Endothelial cell of umbilical vein (primary cell): Measurements from ENCODE around the gene CMSS1. TPM values are rescaled to one million over a fixed set of nuclear protein-coding genes. Genes with fewer than 3 reads are reported as not detected.

Experiments
- BruUV-seq: library from RNA; stranded (reverse); fragments of 400-500 nt; replicated peaks from 2 replicates; lab custom pipeline; 2021; lab: Mats Ljungman, UMichigan
- CTCF ChIA-PET: fragments of 300-600, 350-600 bp; sonication (Branson Sonifier 250); formaldehyde crosslinking; loops from one replicate; lab custom pipeline; 2021; ENCODE audit warnings: antibody characterized with exemption, inconsistent platforms; lab: Charles Lee
- POLR2A ChIA-PET: fragments of 300-600, 350-600 bp; sonication (Branson Sonifier 250); formaldehyde crosslinking; loops from one replicate; lab custom pipeline; 2021; ENCODE audit warnings: antibody characterized with exemption, inconsistent platforms; lab: Charles Lee
- DNase-seq: peaks from one replicate; pipeline ENCODE4 v3.0.0-alpha.2; 2011; ENCODE audit warnings: low read depth, low spot score
- FAIRE-seq: peaks from 2 replicates; lab custom pipeline; 2011; peaks lifted over from hg19 to GRCh38; lab: Jason Lieb, UNC
- H2AFZ ChIP-seq: 2 replicates; pipeline ENCODE4 v1.6.0; 2012; ENCODE audit warnings: low read depth, low read length, control low read depth, inconsistent platforms
- H3K27ac ChIP-seq: 2 replicates; pipeline ENCODE4 v1.5.1; 2011; ENCODE audit warnings: low read depth, mild to moderate bottlenecking, control low read depth, low read length, moderate library complexity; ENCODE audit not compliant: insufficient read depth
- H3K27me3 ChIP-seq, 2 experiments: 2 replicates each; pipeline versions ENCODE4 v1.6.0 to v1.6.1; 2011; ENCODE audit warnings: low read length in 2 of 2, mixed read lengths in 1 of 2; ENCODE audit not compliant: control insufficient read depth in 2 of 2, insufficient read depth in 2 of 2
- H3K36me3 ChIP-seq, 2 experiments: 2 replicates in 1 of 2; 3 replicates in 1 of 2; pipeline ENCODE4 v1.5.1; 2011; ENCODE audit warnings: low read length in 2 of 2, mild to moderate bottlenecking in 1 of 2, moderate library complexity in 1 of 2; ENCODE audit not compliant: control insufficient read depth in 2 of 2, insufficient read depth in 2 of 2; ENCODE audit errors: extremely low read depth in 1 of 2
- H3K4me1 ChIP-seq: 3 replicates; pipeline ENCODE4 v1.5.1; 2011; ENCODE audit warnings: mild to moderate bottlenecking, low read length; ENCODE audit not compliant: control insufficient read depth, insufficient read depth; ENCODE audit errors: extremely low read depth
- H3K4me2 ChIP-seq: 2 replicates; pipeline ENCODE4 v1.6.1; 2011; ENCODE audit warnings: low read length, control low read depth, mixed read lengths; ENCODE audit not compliant: insufficient read depth
- H3K4me3 ChIP-seq, 3 experiments: fragments of 200-600 bp in 1 of 3; sonication (generic), shearing (Covaris generic) in 1 of 3; replicated peaks in 1 of 3; 2 replicates each; pipeline ENCODE4 v1.5.1; 2011 to 2016; ENCODE audit warnings: control low read depth in 3 of 3, low read length in 3 of 3, mild to moderate bottlenecking in 2 of 3, inconsistent platforms in 1 of 3, low read depth in 1 of 3, moderate library complexity in 1 of 3; ENCODE audit not compliant: insufficient read depth in 1 of 3
- H3K79me2 ChIP-seq: 2 replicates; pipeline ENCODE4 v1.6.0; 2012; ENCODE audit warnings: low read length, inconsistent platforms; ENCODE audit not compliant: control insufficient read depth, insufficient read depth
- H3K9ac ChIP-seq: replicated peaks from 2 replicates; pipeline ENCODE3; 2011; ENCODE audit warnings: low read length, control low read depth; ENCODE audit not compliant: insufficient read depth; ENCODE audit errors: extremely low read depth
- H3K9me1 ChIP-seq: replicated peaks from 3 replicates; pipeline ENCODE4 v1.6.0; 2011; ENCODE audit warnings: mild to moderate bottlenecking, low read length; ENCODE audit not compliant: control insufficient read depth, insufficient read depth; ENCODE audit errors: extremely low read depth
- H3K9me3 ChIP-seq: replicated peaks from 2 replicates; pipeline ENCODE4 v1.5.1; 2012; ENCODE audit warnings: low read length, inconsistent platforms; ENCODE audit not compliant: control insufficient read depth, insufficient read depth
- H4K20me1 ChIP-seq: replicated peaks from 2 replicates; pipeline ENCODE3; 2011; ENCODE audit warnings: mild to moderate bottlenecking, low read length; ENCODE audit not compliant: control insufficient read depth, insufficient read depth; ENCODE audit errors: extremely low read depth
- CTCF ChIP-seq, 2 donors: IDR thresholded peaks; 1 replicate in 1 of 2; 2 replicates in 1 of 2; pipeline ENCODE4 v1.5.1; 2011; ENCODE audit warnings: low read length in 2 of 2, mild to moderate bottlenecking in 2 of 2, moderate library complexity in 2 of 2, control low read depth in 1 of 2, inconsistent platforms in 1 of 2, low read depth in 1 of 2; ENCODE audit not compliant: insufficient read depth in 1 of 2; ENCODE audit errors: extremely low read depth in 1 of 2
- EZH2 ChIP-seq: IDR thresholded peaks from 2 replicates; pipeline ENCODE4 v1.6.1; 2012; ENCODE audit warnings: borderline replicate concordance, low read depth, mild to moderate bottlenecking, moderate library complexity, low read length, inconsistent platforms; ENCODE audit not compliant: severe bottlenecking
- FOS ChIP-seq: IDR thresholded peaks from 2 replicates; pipeline ENCODE4 v1.6.1; 2011; ENCODE audit warnings: mild to moderate bottlenecking, low read length, moderate library complexity, borderline replicate concordance; ENCODE audit not compliant: insufficient read depth
- GATA2 ChIP-seq: IDR thresholded peaks from 2 replicates; pipeline ENCODE4 v1.7.0; 2011; ENCODE audit warnings: low read depth, mild to moderate bottlenecking, moderate library complexity, mixed read lengths, low read length; ENCODE audit not compliant: insufficient read length, insufficient read depth
- JUN ChIP-seq: IDR thresholded peaks from 2 replicates; pipeline ENCODE4 v1.6.1; 2011; ENCODE audit warnings: borderline replicate concordance, low read depth; ENCODE audit not compliant: insufficient read length, insufficient read depth
- MAX ChIP-seq: IDR thresholded peaks from 2 replicates; pipeline ENCODE4 v1.6.1; 2011; ENCODE audit not compliant: insufficient read depth, insufficient read length
- MYC ChIP-seq: IDR thresholded peaks from one replicate; pipeline ENCODE4 v1.6.1; 2011; ENCODE audit warnings: mild to moderate bottlenecking, low read depth, low read length
- POLR2A ChIP-seq: IDR thresholded peaks from 2 replicates; pipeline ENCODE4 v1.6.1; 2012; ENCODE audit warnings: low read depth, mild to moderate bottlenecking, control low read depth, low read length
- POLR2AphosphoS5 ChIP-seq: IDR thresholded peaks from 2 replicates; pipeline ENCODE4 v1.6.1; 2012; ENCODE audit warnings: low read depth, mild to moderate bottlenecking, control low read depth, low read length, moderate library complexity; ENCODE audit not compliant: insufficient read depth
- dilution Hi-C: fragments of 300-500 bp; cut with MboI; formaldehyde crosslinking; loops from one replicate; pipeline ENCODE4 v1.15.0; 2019; ENCODE audit warnings: low sequenced_read_pairs; ENCODE audit not compliant: extremely low pct_ligation_motif_present
- intact Hi-C: fragments of 100-400 bp; cut with micrococcal nuclease; formaldehyde crosslinking; loops from one replicate; pipeline ENCODE4 v1.10.0; 2022
- polyA plus RNA-seq, 4 experiments: library from polyadenylated mRNA; depleted of rRNA in 3 of 4; stranded (reverse) in 3 of 4; unstranded in 1 of 4; fragments of >200 nt; gene quantifications; 2 replicates each; pipeline versions ENCODE4 v1.2.1 to v1.2.3, GENCODE V29; 2011 to 2012; ENCODE audit warnings: missing spikeins in 1 of 4
- total RNA-seq: library from RNA; stranded (reverse); gene quantifications from 2 replicates; pipeline ENCODE4 v1.2.3, GENCODE V29; 2021

Gene CMSS1
- total and polyA plus RNA-seq, 2 donors (not counting 3 experiments of a cell fraction or from before 2014, with no cell fraction given), result 9.7 to 60.6 TPM

DNA sequence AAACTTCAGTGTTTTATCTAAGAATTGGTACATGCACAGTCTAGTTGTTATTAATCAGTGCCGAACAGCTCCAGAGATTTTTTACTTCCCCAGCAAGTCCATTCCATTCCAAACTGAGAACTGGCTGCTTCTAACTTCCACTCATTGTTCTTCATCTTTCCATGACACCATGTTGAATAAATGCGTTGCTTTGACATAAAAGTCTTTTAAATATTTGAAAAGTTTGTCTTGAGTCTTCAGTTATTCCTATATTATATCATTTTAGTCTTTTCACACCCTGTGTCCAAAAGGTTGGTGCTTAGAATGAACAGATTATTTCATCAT lies 65.4 kb downstream of the CMSS1 start:
- POLR2A ChIA-PET, result no interaction called here

More for the DNA sequence above, 65.4 kb downstream of the CMSS1 start:
- Histone ChIP-seq H4K20me1 (no peaks in the 10 kb centered on the region), H3K27ac (no peak overlapping the region), H3K79me2 (peaks cover 3% of the 10 kb centered on the region), H3K9ac (no peak overlapping the region), H3K4me3 (no peak overlapping the region), H3K4me1 (peaks cover 34% of the 10 kb centered on the region), H3K9me3 (no peaks in the 10 kb centered on the region), H3K27me3 (no peaks in the 10 kb centered on the region), H3K4me2 (no peak overlapping the region), H3K36me3 (no peaks in the 10 kb centered on the region), H2AFZ (no peak overlapping the region), H3K9me1 (no peaks in the 10 kb centered on the region)
- CTCF ChIA-PET, result interaction anchor here (0.9 to 2.5 kb wide), 2 partner anchors 11 to 40 kb away, joined by 3 to 10 read pairs; no protein-coding TSS in a partner anchor
- FAIRE-seq, result no peak
- no peak for TF ChIP-seq POLR2A
- no peak for TF ChIP-seq GATA2
- no peak for TF ChIP-seq POLR2AphosphoS5
- no peak for TF ChIP-seq MYC
- no peak for TF ChIP-seq CTCF (IDR thresholded peaks at IDR 0.05; ENCODE audit: extremely low read depth in 1 of 2, insufficient read depth in 1 of 2, low read depth in 1 of 2, low read length in 2 of 2)
- no peak for TF ChIP-seq FOS
- TF ChIP-seq EZH2, result no peak
- no peak for TF ChIP-seq JUN
- TF ChIP-seq MAX, result no peak
- dilution Hi-C loops, result no loop called here
- BruUV-seq, result no TSS peak
- DNase-seq, result peak; percentile 54
- intact Hi-C loops, result no loop called here
